ENCODE data around the gene GPRIN3. TPM values are rescaled to one million over a fixed set of nuclear protein-coding genes. Genes with fewer than 3 reads are reported as not detected.

GPRIN3 gene
- total RNA-seq, 1 experiment from 2014 or later, result 0.48 TPM

DNA sequence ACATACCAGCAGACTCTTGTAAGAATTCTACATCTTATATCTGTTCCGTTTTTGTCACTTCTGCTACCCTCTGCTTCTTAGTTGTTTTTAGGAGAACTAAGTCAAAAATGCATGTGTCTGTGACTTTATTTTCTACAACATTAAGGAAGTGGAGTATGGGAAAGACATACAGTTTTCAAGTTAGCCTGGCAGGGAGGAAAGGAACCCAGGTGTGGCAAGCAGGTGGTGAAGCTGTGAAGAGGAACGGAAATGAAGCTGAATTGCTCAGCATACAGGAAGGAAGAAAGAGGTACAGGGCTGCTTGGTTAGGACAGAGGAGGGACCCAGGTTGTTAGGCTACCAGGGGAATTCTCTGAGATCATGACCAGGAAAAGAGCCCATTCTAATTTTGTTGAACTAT is 9.4 kb downstream of the GPRIN3 start:
- Histone ChIP-seq H4K8ac (replicated peaks; ENCODE audit: insufficient read length, low read depth, low read length) (no peak overlapping the region), H4K20me1 (ENCODE audit: control insufficient read depth, insufficient read depth, insufficient read length) (no peaks in the 10 kb centered on the region), H2BK120ac (ENCODE audit: low read depth, low read length, poor library complexity, severe bottlenecking) (no peak overlapping the region), H2AK5ac (ENCODE audit: insufficient read length, low read length) (no peak overlapping the region), H3K4ac (ENCODE audit: low read depth, low read length) (no peak overlapping the region), H2BK20ac (ENCODE audit: low read depth, low read length, poor library complexity, severe bottlenecking) (no peak overlapping the region), H3K9ac (ENCODE audit: extremely low read depth, insufficient read length, low read length) (no peak overlapping the region), H3K79me1 (ENCODE audit: insufficient read depth, low read depth, low read length, poor library complexity, severe bottlenecking) (no peaks in the 10 kb centered on the region), H3K23me2 (ENCODE audit: insufficient read length, low read depth, low read length, poor library complexity, severe bottlenecking) (no peaks in the 10 kb centered on the region), H3K79me2 (ENCODE audit: insufficient read depth, low read length) (no peaks in the 10 kb centered on the region), H3K18ac (ENCODE audit: insufficient read length, low read depth, low read length) (no peak overlapping the region), H3K9me3 (ENCODE audit: control insufficient read depth, low read depth, low read length) (no peaks in the 10 kb centered on the region), H2BK5ac (ENCODE audit: insufficient read length, low read length) (no peak overlapping the region), H3K27me3 (ENCODE audit: insufficient read depth, low read length) (no peaks in the 10 kb centered on the region), H2BK12ac (ENCODE audit: insufficient read length, low read depth, low read length) (no peak overlapping the region), H3K23ac (ENCODE audit: insufficient read length, low read depth, low read length) (no peak overlapping the region), H3T11ph (ENCODE audit: low read length) (no peak overlapping the region), H4K91ac (ENCODE audit: insufficient read length, low read depth, low read length) (no peak overlapping the region), H3K14ac (ENCODE audit: insufficient read depth, low read length) (no peak overlapping the region), H2AFZ (ENCODE audit: low read length) (no peak overlapping the region), H4K5ac (ENCODE audit: insufficient read length, low read depth, low read length) (no peak overlapping the region), H3K56ac (ENCODE audit: insufficient read length, low read depth, low read length) (no peak overlapping the region), H3K4me2 (ENCODE audit: insufficient read depth, insufficient read length, low read length) (no peak overlapping the region), H3K27ac (ENCODE audit: insufficient read length, low read depth, low read length) (no peak overlapping the region), H3K4me1 (ENCODE audit: insufficient read depth, low read length) (0 out of 2 replicates have a peak, but pooled peaks cover 2% of the 10 kb centered on the region), H2BK15ac (ENCODE audit: low read depth, low read length) (no peak overlapping the region)
- no peak overlapping the region for H3K4me3 Mint-ChIP-seq
- DNase-seq, result no peak
- peaks cover 3 to 5% of the 10 kb centered on the region in 2 experiments for H3K4me1 Mint-ChIP-seq
- H3K36me3 Mint-ChIP-seq (ENCODE audit: insufficient read depth in 1 of 3, low read depth in 3 of 3), result no peaks in the 10 kb centered on the region
- no peaks in the 10 kb centered on the region for H3K27me3 Mint-ChIP-seq (ENCODE audit: low read depth)
- no peaks in the 10 kb centered on the region for H3K9me3 Mint-ChIP-seq
- TF ChIP-seq, protein P1, sequence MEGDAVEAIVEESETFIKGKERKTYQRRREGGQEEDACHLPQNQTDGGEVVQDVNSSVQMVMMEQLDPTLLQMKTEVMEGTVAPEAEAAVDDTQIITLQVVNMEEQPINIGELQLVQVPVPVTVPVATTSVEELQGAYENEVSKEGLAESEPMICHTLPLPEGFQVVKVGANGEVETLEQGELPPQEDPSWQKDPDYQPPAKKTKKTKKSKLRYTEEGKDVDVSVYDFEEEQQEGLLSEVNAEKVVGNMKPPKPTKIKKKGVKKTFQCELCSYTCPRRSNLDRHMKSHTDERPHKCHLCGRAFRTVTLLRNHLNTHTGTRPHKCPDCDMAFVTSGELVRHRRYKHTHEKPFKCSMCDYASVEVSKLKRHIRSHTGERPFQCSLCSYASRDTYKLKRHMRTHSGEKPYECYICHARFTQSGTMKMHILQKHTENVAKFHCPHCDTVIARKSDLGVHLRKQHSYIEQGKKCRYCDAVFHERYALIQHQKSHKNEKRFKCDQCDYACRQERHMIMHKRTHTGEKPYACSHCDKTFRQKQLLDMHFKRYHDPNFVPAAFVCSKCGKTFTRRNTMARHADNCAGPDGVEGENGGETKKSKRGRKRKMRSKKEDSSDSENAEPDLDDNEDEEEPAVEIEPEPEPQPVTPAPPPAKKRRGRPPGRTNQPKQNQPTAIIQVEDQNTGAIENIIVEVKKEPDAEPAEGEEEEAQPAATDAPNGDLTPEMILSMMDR (conservative IDR thresholded peaks at IDR 0.05), result no peak
- no peak overlapping the region for H3K27ac Mint-ChIP-seq
- WGBS (ENCODE audit: extremely low coverage, insufficient read length, low lambda C conversion rate), result no CpG with 5 or more reads among the region's 2 CpGs

All from H9 (cell line).